Fibroblast of skin of left quadriceps (primary cell): ENCODE results near the gene CDKN1C.

Source experiments
- DNase-seq, 2 experiments: peaks; one replicate each; pipeline ENCODE4 v3.0.0-alpha.2; 2013; ENCODE audit warnings: low read depth in 2 of 2

Gene CDKN1C

DNA sequence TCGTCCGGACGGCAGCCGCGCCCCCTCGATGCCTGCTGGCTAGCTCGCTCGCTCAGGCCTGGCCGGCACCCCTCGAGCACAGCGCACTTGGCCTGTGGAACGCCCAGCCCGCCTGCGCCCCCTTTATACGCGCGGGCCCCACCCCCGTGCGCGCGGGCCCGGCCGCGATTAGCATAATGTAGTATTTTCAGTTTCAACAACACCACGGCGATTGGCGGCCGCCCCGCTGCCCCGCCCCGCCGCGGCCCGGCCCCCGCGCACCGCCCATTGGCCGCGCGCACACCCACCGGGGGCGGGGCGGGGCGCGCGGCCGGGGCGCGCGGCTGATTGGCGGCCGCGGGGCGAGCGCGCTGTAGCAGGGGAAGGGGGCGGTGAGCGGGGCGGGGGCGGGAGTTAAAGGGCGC lies at the start of gene CDKN1C:
TSS of gene CDKN1C (minus strand) at position 98 of the 404 bp plus-strand sequence. CDS start 319 bp downstream, outside the sequence.
- peak; percentile 74 to 79 for DNase-seq

DNA sequence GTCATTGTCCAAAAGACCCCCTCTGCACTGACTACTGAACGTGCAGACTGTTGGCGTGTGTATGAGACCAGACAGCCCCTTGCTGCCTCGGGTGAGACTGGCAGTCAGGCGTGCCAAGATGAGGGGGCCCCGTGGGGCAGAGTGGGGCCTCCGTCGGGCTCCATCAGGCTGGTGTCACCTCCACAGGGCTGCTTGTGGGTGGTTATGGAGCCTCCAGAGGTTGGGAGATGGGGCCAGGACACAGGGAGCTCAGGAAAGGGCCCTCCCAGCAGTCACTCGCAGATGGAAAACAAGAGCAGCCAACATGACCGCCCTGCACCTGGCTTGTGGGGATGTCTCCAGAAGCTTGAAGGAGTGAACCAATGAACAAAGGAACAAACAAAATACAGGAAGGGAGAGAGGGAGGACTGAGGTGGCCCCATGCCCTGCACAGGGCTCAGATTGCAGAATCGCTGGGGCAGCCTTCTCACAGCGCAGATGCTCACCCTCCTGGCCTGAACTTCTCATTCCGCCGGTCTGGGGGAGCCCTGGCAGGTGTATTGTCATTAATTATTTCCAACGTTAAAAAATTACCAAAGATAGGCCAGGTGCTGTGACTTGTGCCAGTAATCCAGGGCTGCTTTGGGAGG lies 49.1 kb upstream of the CDKN1C start:
- no peak for DNase-seq

DNA sequence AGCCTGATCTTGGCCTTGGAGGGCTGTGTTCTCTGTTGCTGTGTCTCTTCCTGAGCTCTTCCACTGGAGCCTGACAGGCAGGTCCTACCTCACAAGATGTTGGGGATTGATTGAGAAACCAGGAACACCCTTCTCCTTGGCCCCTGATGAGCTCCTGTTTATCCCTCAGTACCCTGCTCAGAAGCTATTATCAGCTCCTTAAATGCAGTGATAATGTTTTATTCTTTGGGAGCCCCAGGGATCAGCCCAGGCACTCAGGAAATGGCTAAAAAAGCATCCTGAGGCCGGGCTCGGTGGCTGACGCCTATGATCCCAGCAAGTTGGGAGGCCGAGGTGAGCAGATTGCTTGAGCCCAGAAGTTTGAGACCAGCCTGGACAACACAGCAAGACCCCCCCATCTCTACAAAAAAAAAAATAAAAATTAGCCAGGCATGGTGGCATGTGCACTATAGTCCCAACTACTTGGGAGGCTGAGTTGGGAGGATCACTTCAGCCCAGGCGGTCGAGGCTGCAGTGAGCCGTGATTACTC lies 48.5 kb upstream of the CDKN1C start:
- no peak for DNase-seq

DNA sequence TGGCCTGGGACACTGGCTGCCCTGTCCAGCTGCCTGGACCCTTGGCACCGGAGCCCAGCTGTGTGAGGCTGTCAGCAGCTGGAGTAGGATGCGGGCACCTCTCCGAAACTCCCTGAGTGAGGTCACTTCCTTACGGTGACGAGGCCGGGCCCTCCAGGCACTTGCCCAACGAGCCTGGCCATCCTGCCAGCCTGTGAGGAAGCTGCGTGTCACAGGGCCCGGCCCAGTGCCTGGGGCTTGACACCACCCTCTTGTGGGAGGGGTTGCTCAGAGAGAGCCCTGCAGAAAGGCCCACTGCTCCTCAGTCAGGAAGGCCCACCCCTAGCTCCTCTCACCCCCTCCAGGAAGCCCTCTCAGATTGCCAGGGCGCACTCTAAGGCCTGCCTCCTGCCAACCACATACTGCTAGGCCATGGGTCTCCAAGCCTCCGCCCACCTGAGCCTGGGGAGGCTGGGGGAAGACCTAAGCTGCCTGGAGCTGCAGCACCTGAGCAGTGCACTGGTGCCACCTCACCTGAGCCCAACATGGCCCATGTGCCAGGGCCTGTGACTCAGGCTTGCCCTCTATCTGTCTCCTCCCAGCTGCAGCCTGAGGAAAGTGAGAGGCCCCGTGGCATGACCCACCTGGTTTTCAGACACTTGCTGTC lies 47.9 kb upstream of the CDKN1C start:
- DNase-seq, result no peak

DNA sequence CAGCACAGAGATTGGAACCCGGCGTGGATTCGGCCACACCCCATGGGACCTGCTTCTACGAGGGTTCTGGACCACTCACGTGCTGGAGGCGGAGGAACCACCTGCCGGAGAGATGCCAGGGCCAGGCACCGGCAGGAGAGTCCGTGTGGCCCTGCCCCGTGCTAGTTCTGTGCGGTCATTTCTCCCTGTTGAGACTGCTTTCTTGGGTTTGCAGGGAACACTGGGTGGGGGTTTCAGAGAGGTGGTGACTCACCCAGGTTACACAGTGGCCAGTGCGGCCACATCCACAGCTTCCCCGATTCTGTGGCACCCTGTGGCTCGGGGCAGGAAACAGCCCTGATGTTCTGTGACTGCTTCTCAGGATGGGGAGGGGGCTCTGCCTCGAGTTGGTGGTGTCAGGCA lies 47.3 kb upstream of the CDKN1C start:
- DNase-seq, result no peak

DNA sequence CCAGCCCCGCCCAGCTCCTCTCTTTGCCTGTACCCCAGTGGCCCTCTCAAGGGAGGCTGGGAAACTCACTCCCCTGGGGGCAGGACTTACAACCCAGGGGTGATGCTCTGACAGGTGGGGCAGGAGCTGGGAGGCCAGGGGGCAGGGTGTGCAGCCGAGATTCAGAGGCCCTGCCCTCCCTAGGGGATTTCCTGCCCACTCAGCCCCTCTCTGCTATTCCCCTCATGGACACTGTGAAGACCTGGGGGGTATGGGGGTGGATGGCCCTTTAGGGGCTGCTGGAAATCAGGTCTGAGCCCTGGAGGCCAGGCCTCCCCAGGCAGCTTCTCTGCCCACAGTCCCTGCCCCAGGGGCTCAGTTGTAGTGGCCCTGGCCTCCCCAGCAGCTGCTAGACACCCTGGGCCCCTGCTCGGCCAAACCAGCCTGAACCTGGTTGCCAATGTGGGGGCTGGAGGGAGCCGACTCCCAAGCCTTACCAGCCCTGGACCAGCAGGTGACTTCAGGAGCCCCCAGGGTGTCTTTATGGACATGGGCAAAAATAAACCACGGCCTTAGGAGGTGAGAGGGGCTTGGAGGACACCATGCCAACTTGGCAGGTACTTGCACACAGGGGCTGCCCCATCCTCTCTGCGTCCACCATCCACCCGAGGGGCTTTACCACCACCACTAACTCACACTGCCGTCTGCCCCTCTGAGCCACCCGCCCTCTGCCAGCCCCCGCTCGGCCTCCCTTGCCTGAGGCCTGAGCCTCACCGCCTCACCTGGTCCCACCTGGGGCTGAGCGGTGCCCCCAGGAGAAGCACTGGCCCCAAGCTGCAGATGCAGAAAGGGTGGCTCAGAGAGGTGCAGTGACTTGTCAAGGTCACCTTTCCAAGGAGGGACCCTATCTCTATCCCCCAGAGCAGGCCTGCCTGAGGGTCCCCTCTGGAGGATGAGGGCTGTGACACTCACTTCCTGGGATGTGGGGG lies 46.5 kb upstream of the CDKN1C start:
- DNase-seq, result no peak

DNA sequence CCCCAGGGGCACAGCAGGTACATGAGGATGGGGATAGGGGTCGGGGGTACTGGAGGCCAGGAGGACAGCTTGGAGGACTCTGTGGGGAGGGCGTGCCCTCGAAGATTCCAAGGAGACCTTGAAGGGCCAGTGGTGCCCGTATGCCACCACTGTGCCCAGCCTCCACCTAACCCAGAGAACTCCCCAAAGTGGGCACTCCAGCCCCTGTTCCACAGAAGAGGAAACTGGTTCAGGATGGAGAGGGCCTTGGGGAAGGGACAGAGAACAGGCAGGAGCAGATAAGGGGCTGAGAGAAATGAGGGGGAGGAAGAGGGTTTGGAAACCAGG lies 45.8 kb upstream of the CDKN1C start:
- DNase-seq, result no peak

DNA sequence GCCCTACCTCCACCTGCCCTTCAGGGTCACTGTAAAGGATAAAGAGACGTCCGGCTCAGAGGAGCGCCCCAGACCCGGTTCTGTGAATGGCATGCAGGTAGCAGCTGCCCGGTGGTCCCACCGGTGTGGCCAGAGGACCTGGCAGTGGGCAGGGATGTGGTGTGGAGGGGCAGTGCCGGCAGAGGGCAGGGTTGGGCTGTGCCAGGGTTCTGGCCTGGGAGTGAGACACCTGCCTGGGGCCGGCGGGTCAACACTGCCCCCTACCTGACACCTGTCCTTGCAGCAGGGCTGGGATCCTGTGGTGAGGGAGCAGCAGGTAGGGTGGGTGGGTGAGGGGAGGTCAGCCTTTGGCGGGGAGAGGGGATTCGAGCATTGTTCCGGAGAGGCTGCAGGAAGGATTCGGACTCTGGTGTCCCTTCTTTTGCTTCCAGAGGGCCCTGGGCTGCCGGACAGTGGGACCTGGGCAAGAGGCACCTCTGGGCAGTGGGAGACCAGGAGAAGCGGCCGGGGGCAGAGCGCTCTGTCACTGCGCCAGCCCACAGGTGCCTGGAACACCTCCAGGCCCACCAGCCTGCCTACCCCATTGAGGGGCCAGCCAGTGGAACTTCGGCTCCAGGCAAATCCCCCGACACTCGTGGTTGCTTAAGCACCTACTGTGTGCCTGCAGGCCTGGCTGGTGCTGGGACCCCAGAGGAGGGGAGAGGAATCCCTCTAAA lies 45.3 kb upstream of the CDKN1C start:
- no peak for DNase-seq

DNA sequence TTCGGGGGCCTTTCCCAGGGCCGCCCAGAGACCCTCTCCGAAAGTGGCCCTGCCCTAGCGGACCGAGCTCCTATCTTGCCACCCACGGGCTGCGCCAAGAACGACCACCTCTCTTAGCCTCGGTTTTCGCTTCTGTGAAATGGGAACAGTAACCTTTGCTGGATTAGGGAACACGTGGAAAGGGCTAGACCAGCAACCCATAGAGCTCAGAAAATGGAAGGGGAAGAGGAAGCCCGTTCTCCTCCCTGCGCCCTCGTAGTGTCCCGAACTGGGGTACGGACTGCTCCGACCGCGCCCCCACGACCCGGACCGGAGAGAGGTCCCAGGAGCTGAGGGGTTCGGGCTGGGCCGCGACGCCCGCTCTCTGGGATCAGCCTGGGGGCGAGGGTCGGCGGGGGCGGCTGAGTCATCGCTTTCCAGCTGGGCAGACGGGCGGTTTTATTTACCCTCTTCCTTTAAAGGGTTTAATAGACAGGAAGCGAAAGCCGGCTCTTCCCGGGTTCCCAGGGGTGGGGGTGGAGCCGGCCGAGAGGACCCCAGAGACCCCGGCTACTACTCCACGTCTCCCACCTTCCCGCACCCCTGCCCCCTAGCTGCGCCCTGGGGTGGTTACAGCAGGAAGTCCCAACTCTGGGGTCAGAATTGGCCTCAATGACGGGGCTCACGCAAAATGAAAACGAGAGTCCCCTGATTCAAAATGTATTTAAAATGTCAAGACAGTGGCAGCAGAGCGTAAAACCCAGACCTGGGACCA lies 44.6 kb upstream of the CDKN1C start:
- DNase-seq, result no peak

DNA sequence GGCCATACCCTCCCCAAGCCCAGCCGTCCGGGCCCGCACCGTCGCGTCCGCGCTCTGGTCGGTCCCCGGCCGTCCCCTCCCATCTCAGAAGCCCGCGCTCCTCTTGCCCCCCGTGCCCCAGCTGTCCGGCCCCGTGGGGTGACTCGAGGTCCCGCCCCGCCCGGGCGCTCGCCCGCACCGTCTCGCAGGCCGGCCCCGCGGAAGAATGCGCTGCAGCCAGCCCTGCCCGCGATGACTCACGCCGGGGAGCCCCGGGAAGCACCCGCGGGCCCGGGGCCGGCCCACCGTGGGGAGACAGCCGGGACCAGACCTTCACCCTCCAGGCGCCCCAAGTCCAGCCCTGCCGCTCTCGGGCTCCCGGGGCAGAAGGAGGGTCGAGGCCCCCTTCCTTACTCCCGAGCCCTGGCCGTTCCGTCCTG lies 44.0 kb upstream of the CDKN1C start:
- DNase-seq, result no peak

DNA sequence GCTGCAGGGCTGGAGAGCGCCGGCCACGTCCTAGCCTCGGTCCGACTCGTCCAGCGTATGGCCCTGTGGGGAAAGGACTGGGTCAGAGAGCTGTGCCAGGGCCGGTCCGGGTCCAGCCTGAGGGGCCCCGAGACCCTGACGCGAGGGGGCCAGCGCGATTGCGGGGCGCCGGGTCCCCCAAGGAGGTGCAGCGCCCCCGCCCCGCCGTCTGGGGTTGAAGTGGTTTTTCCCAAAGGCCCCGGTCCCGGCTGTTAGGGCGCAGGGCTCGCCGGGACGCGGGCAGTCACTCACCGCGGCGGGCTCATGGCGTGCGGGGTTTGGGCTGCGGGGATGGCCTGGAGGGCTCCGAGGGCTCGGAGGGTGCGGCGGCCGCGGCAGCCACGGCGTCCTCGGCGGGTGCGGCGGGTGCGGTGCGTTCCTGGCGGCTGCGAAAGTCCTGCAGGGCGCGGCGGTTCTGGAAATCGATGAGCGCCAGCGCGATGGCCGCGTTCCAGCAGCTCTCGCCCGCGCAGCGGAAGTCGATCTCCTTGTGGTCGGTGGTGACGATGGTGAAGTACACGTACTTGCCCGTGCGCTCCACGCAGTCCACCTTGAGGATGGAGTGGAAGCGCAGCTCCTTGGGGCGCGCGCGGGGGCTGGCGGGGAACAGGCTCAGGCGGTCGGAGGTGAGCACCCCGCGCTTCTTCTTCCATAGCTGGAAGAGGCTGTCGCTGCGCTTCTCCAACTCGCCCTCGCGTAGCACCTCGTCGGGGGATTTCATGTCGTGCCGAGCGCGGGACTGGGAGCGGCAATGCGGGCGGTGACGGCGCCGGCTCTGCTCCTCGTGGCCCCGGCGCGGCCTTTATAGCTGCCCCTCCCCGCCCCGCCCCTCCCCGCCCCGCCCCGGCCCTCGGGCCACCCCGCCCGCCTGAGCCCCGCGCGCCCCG lies 43.3 kb upstream of the CDKN1C start, which contains the start of gene PHLDA2:
TSS of gene PHLDA2 (minus strand) at position 816 of the 926 bp plus-strand sequence. CDS start at position 760, 56 bp downstream.
- no peak for DNase-seq

DNA sequence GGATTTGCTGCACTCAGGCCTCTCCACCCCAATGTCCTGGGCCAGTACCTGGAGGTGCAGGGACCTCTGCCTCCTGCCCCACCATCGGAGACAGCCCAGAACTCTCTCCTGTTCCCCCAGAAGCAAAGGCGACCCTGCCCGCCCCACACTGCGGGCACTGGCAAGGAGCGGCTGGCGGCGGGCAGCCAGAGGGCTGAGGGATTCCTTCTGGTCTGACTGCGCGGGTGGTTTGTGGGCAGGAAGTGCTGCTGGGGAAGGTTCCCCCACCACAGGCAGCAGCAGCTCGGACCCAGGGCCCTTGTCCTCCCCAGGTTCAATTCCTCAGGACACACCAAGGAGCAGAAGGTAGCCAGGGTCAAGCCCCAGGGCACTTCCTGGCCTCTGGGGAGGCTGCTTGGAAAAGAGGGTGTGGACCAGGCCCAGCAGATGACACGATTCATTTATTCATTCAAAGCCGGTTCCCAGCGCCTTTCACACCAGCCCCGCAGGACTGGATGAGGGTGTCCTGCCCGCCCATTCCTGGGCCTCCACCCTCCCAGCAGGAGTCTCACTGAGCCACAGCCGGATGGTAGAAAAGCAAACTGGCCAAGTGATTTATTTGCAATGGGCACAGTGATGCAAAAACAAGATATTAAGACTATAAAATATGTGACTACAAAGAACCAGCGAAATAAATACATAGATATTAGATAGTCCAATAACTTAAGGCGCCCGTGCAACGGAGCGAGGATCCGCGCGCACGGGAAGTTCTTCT lies 42.5 kb upstream of the CDKN1C start:
- DNase-seq, result no peak

DNA sequence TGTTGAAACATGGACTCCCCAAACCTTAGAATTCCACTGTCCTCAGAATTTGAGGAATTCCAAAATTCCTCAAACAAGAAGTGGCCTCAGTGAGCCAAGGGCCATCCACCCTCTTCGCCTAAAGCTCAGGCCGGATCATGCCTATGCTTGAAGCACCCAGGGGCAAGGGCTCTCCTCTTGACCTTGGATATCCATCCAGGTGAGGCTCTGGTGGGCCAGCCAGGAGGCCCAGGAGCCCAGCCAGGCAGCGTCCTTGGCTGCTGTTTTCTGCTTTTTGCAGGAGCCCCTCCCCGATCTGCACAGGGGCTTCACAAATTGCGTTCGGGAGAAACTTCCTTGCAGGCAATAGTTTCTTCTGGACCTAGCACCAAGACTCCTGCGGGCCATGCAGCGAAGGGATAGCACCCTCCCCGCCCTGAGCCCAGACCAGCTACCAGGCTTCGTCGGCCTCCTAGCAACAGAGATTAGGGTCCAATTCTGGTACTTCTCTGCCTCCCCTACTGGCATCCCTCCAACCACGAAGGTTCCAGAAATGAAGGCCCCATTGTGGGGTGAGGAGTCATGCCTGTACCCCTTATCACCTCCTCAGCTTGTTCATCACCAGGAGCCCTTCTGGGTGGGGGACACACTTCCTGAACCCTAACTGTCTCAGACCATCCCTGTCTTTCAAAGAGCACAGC lies 41.7 kb upstream of the CDKN1C start:
- no peak for DNase-seq

DNA sequence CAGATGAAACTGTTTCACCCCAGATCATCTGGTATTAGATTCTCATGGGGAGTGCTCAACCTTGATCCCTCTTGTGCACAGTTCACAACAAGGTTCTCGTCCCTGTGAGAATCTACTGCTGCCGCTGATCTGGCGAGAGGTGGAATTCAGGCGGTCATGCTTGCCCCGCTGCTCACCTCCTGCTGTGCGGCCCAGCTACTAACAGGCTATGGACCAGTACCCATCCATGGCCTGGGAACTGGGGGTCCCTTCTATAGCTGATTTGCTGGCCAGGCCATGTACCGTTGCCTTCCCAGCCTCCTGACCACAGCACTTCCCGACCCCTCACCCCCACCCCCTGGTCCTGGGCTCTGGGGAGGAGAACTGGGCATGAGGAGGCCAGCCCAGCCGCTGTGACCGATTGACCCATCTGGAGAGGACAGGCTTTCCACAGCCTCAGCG lies 41.1 kb upstream of the CDKN1C start:
- DNase-seq, result no peak

DNA sequence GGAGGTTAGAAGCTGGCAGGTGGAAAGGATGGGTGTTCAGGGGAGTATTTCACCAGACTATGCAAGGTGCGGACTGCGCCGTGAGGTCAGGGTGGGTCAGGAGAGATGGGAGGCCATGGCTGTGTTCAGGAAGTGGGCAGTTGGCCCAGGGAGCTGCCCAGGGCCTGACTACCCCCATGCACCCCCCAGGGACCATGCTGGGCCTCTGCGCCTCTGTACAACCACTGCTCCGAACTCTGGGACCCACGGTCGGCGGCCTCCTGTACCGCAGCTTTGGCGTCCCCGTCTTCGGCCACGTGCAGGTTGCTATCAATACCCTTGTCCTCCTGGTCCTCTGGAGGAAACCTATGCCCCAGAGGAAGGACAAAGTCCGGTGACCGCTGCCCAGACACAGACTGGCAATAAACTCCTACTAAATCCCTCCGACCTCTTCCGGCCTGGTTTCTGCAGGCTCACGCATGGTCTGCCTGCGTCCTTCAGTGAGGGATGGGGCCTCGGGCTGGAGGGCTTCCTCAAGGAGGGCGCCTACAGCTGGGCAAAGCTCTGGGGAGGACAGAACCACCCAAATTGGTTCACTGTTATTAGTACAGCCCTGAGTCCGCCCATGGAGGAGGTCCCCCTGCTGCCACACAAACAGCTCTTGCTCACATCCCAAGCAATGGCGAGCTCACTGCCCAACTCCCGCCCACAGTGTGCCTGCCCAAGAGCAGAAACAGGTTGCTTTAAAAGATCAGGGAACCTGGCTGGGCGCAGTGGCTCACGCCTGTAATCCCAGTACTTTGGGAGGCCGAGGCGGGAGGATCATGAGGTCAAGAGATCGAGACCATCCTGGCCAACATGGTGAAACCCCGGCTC lies 39.5 kb upstream of the CDKN1C start:
- no peak for DNase-seq

DNA sequence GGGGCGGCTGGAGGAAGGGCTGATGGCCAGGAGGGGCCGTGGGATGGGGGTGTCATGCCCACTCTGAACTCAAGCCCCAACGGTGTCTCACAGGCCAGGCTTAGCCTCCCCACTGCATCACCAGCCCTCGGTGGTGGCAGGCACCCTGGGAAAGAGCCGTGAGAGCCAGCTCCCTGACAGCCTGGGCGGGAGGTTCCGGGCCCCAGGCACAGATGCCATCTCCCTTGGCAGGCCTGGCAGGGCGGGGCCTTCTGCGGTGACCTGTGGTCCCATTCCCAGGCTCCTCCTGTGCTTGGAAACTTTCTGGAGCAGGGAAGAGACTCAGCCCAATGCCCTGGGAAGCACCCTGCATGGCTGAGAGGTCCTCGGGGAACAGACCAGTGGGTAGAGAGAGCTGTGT lies 38.8 kb upstream of the CDKN1C start:
- no peak for DNase-seq
